ENCODE data around the gene NTM. TPM values are rescaled to one million over a fixed set of nuclear protein-coding genes. Genes with fewer than 3 reads are reported as not detected.

Gene NTM
- total and polyA plus RNA-seq, 2 of the 8 experiments (the other 6 are each of a cell fraction or from before 2014, with no cell fraction given) = 13.4 to 20.0 TPM

- Histone ChIP-seq H3K9me3 (ENCODE audit: insufficient read depth in 2 of 2, low read depth in 1 of 2, low read length in 1 of 2) (no peaks in the 10 kb centered on the region), H2BK15ac (ENCODE audit: low read length) (no peak overlapping the region), H3K9ac (replicated peaks in 1 of 4; ENCODE audit: extremely low read depth in 1 of 4, low read depth in 3 of 4, low read length in 3 of 4) (no peak overlapping the region), H3K27me3 (replicated peaks in 1 of 4; ENCODE audit: control insufficient read depth in 3 of 4, extremely low read depth in 1 of 4, insufficient read depth in 3 of 4, low read length in 3 of 4) (no peaks in the 10 kb centered on the region), H3K4me3 (ENCODE audit: extremely low read depth in 1 of 4, insufficient read depth in 2 of 4, low read depth in 3 of 4, low read length in 4 of 4) (no peak overlapping the region), H3K56ac (replicated peaks; ENCODE audit: insufficient read length, low read depth, low read length) (no peak overlapping the region), H3K27ac (ENCODE audit: low read depth, low read length) (no peak overlapping the region), H3K4me2 (ENCODE audit: insufficient read depth in 1 of 2, low read depth in 2 of 2, low read length in 2 of 2) (no peak overlapping the region; a peak in 1 of 4 replicates), H3K36me3 (ENCODE audit: control insufficient read depth in 2 of 4, insufficient read depth in 4 of 4, low read length in 3 of 4) (no peaks in the 10 kb centered on the region), H3K23me2 (ENCODE audit: low read depth, low read length) (no peaks in the 10 kb centered on the region), H4K5ac (ENCODE audit: insufficient read length, low read depth, low read length) (no peak overlapping the region), H2BK120ac (replicated peaks; ENCODE audit: low read depth, low read length) (no peak overlapping the region), H4K91ac (replicated peaks; ENCODE audit: insufficient read length, low read length) (no peak overlapping the region), H2BK5ac (ENCODE audit: low read depth, low read length) (no peak overlapping the region), H2BK12ac (ENCODE audit: low read depth, low read length) (0 out of 2 replicates have a peak overlapping the region, but pooled peaks have one; percentile 46), H2AK5ac (ENCODE audit: low read depth, low read length) (no peak overlapping the region), H3K14ac (ENCODE audit: insufficient read length) (no peak overlapping the region), H3K79me1 (ENCODE audit: low read depth, low read length) (no peaks in the 10 kb centered on the region), H3K79me2 (ENCODE audit: control insufficient read depth in 1 of 2, insufficient read depth in 2 of 2, low read length in 2 of 2) (no peaks in the 10 kb centered on the region), H3K4ac (replicated peaks; ENCODE audit: insufficient read length, low read depth, low read length) (no peak overlapping the region), H3K18ac (ENCODE audit: extremely low read depth, low read length) (0 out of 2 replicates have a peak overlapping the region, but pooled peaks have one; percentile 44), H3K23ac (ENCODE audit: insufficient read length) (no peak overlapping the region), H2BK20ac (ENCODE audit: low read length) (no peak overlapping the region), H3K4me1 (replicated peaks in 1 of 4; ENCODE audit: control insufficient read depth in 3 of 4, insufficient read depth in 4 of 4, low read length in 3 of 4) (peaks cover 0 to 6% (median 3%) of the 10 kb centered on the region in 4 experiments; a peak in 5 of 7 replicates), H4K20me1 (replicated peaks in 1 of 2; ENCODE audit: control insufficient read depth in 1 of 2, insufficient read depth in 2 of 2, low read length in 2 of 2) (no peaks in the 10 kb centered on the region), H4K8ac (ENCODE audit: extremely low read depth, insufficient read depth, low read length) (no peak overlapping the region), H2AFZ (ENCODE audit: low read length) (no peak overlapping the region)
- POLR2A ChIA-PET (ENCODE audit: partially characterized antibody) = interaction anchor here (1.6 kb wide), 1 partner anchor 27 kb away, joined by 3 read pairs; no protein-coding TSS in a partner anchor
- DNase-seq (ENCODE audit: low read depth in 1 of 2, low spot score in 2 of 2) (peak in 1 of 2 experiments; percentile 19), FAIRE-seq (peak; percentile 13)
- WGBS, 2 experiments (ENCODE audit: extremely low coverage in 1 of 2, insufficient coverage in 1 of 2, insufficient read length in 1 of 2, insufficient replicate concordance in 2 of 2, low coverage in 1 of 2, low lambda C conversion rate in 2 of 2, missing lambda C conversion rate in 1 of 2) = 64% methylated on average over 8 of the region's 8 CpGs; no CpG with 5 or more reads in 1 of the 2 experiments
- CTCF ChIA-PET (ENCODE audit: partially characterized antibody) = interaction anchor here (0.6 to 2.0 kb wide), 11 partner anchors 12 to 331 kb away, joined by 3 to 10 read pairs (median 3); no protein-coding TSS in a partner anchor
- TF ChIP-seq CTCF (IDR thresholded peaks at IDR 0.05; ENCODE audit: control extremely low read depth in 1 of 3, insufficient read depth in 1 of 3, low read depth in 1 of 3, low read length in 3 of 3) (peak in 1 of 3 experiments; percentile 59; a peak in 2 of 4 replicates), CHD1 (IDR thresholded peaks at IDR 0.05; ENCODE audit: low read depth, low read length) (no peak), SIN3A (conservative IDR thresholded peaks at IDR 0.05 in 1 of 2, IDR thresholded peaks at IDR 0.05 in 1 of 2; ENCODE audit: low read depth in 1 of 2, low read length in 2 of 2) (no peak), NRF1 (IDR thresholded peaks at IDR 0.05; ENCODE audit: low read depth, low read length) (no peak), RAD21 (IDR thresholded peaks at IDR 0.05 in 1 of 2, conservative IDR thresholded peaks at IDR 0.05 in 1 of 2; ENCODE audit: low read depth in 2 of 2, low read length in 2 of 2) (peak; percentile 59 to 61), HDAC2 (IDR thresholded peaks at IDR 0.05; ENCODE audit: borderline replicate concordance in 1 of 2, low read depth in 2 of 2, low read length in 2 of 2) (no peak), CTBP2 (IDR thresholded peaks at IDR 0.05; ENCODE audit: borderline replicate concordance, insufficient read depth, insufficient read length, low read length) (no peak)
Measured at GRCh38 chr11:131392528-131393255, 22.3 kb downstream of the NTM start.
